K562 (cell line): Measurements from ENCODE around the gene DAB1. TPM values are rescaled to one million over a fixed set of nuclear protein-coding genes. Genes with fewer than 3 reads are reported as not detected.

Source experiments
- ATAC-seq: fragments of 200-7000 bp; cut with Tn5 transposase; 3 replicates; pipeline ENCODE4 v1.9.1; 2020; ENCODE audit warnings: moderate library complexity
- BruUV-seq: library from RNA; stranded (reverse); fragments of 400-500 nt; replicated peaks from 2 replicates; lab custom pipeline; 2021; lab: Mats Ljungman, UMichigan
- CTCF ChIA-PET: fragments of 300-600 bp; formaldehyde crosslinking; extraction: SDS; loops from one replicate; lab custom pipeline; 2021; ENCODE audit warnings: low intra/inter-chr PET ratio; lab: Yijun Ruan, JAX
- POLR2A ChIA-PET: fragments of 300-600, 350-650 bp; sonication (Branson Sonifier 250); formaldehyde crosslinking; extraction: SDS; loops from one replicate; lab custom pipeline; 2021; ENCODE audit warnings: antibody characterized with exemption, inconsistent platforms; lab: Yijun Ruan, JAX
- DNase-seq, 4 experiments: peaks; one replicate each; pipeline versions ENCODE4 v3.0.0 to v3.0.0-alpha.2; 2011 to 2018; ENCODE audit warnings: low spot score in 3 of 4, mixed read lengths in 3 of 4; ENCODE audit errors: extremely low read depth in 1 of 4
- FAIRE-seq: peaks from 2 replicates; lab custom pipeline; 2011; peaks lifted over from hg19 to GRCh38; lab: Jason Lieb, UNC
- H2AFZ ChIP-seq: 2 replicates; pipeline ENCODE4 v1.6.0; 2011; ENCODE audit warnings: low read depth, low read length, control low read depth, inconsistent platforms
- H3K27ac ChIP-seq: fragments of 200-600 bp; 3 replicates; pipeline ENCODE4 v1.8.0; 2011; ENCODE audit warnings: low read depth, mild to moderate bottlenecking, control low read depth, inconsistent platforms, low read length, moderate library complexity, mixed read lengths; ENCODE audit errors: extremely low read depth
- H3K27me3 ChIP-seq, 2 experiments: fragments of 300-600 bp in 1 of 2; 2 replicates in 1 of 2; 3 replicates in 1 of 2; pipeline versions ENCODE4 v1.6.0 to v1.8.0; 2011; ENCODE audit warnings: inconsistent platforms in 2 of 2, low read length in 2 of 2, mild to moderate bottlenecking in 1 of 2, mixed read lengths in 1 of 2, moderate library complexity in 1 of 2; ENCODE audit not compliant: control insufficient read depth in 2 of 2, insufficient read depth in 2 of 2
- H3K36me3 ChIP-seq: fragments of 300-600 bp; 3 replicates; pipeline ENCODE4 v1.8.0; 2011; ENCODE audit warnings: mild to moderate bottlenecking, low read length, inconsistent platforms; ENCODE audit not compliant: control insufficient read depth, insufficient read depth
- H3K4me1 ChIP-seq, 2 experiments: fragments of 200-600 bp in 1 of 2; replicated peaks in 1 of 2; 2 replicates in 1 of 2; 3 replicates in 1 of 2; pipeline versions ENCODE4 v1.5.1 to v1.8.0; 2011; ENCODE audit warnings: inconsistent platforms in 2 of 2, low read length in 2 of 2, mild to moderate bottlenecking in 1 of 2, mixed read lengths in 1 of 2, moderate library complexity in 1 of 2; ENCODE audit not compliant: control insufficient read depth in 2 of 2, insufficient read depth in 2 of 2
- H3K4me2 ChIP-seq: 2 replicates; pipeline ENCODE4 v1.6.1; 2011; ENCODE audit warnings: low read length, control low read depth, inconsistent platforms, mixed read lengths; ENCODE audit not compliant: insufficient read depth
- H3K4me3 ChIP-seq: fragments of 200-600 bp; sonication (generic), shearing (Covaris generic); 2 replicates; pipeline ENCODE4 v1.5.1; 2016; ENCODE audit warnings: control low read depth, inconsistent platforms
- H3K79me2 ChIP-seq: fragments of 200-600 bp; 3 replicates; pipeline ENCODE4 v1.8.0; 2011; ENCODE audit warnings: low read length, inconsistent platforms; ENCODE audit not compliant: control insufficient read depth, insufficient read depth
- H3K9ac ChIP-seq, 2 experiments: 2 replicates each; pipeline versions ENCODE4 v1.6.0 to v1.6.1; 2011; ENCODE audit warnings: low read depth in 2 of 2, low read length in 2 of 2, control low read depth in 1 of 2, inconsistent platforms in 1 of 2, mild to moderate bottlenecking in 1 of 2, mixed read lengths in 1 of 2; ENCODE audit not compliant: insufficient read depth in 1 of 2
- H3K9me1 ChIP-seq: one replicate; pipeline ENCODE4 v1.6.0; 2011; ENCODE audit warnings: inconsistent platforms, mild to moderate bottlenecking, low read length, moderate library complexity; ENCODE audit not compliant: control insufficient read depth, insufficient read depth
- H3K9me3 ChIP-seq: replicated peaks from 2 replicates; pipeline ENCODE4 v1.5.1; 2011; ENCODE audit warnings: low read depth, low read length, inconsistent platforms; ENCODE audit not compliant: control insufficient read depth, insufficient read depth
- H4K20me1 ChIP-seq: replicated peaks from 2 replicates; pipeline ENCODE4 v1.6.1; 2011; ENCODE audit warnings: low read length, inconsistent platforms, mixed read lengths; ENCODE audit not compliant: control insufficient read depth, insufficient read depth
- CHCHD3 ChIP-seq: fragments of 250-450 bp; sonication (Bioruptor Pico); IDR thresholded peaks from 2 replicates; pipeline ENCODE4 v2.1.2; 2022; ENCODE audit warnings: mild to moderate bottlenecking
- FOSL1 ChIP-seq: fragments of 200-800 bp; sonication (Bioruptor generic); conservative IDR thresholded peaks from 2 replicates; pipeline ENCODE4 v1.6.1; 2016; ENCODE audit warnings: missing genetic modification characterization, missing compliant biosample characterization
- FOXP1 ChIP-seq: sonication (generic); formaldehyde crosslinking; IDR thresholded peaks from 2 replicates; pipeline ENCODE4 v1.8.0; 2022; ENCODE audit warnings: mild to moderate bottlenecking, missing genetic modification reagents
- KLF10 ChIP-seq: fragments of 250-450 bp; sonication (Bioruptor Pico); IDR thresholded peaks from 2 replicates; pipeline ENCODE4 v1.6.1; 2021; ENCODE audit warnings: matching md5 sums
- MAFG ChIP-seq: fragments of 450-650 bp; conservative IDR thresholded peaks from 2 replicates; pipeline ENCODE4 v1.6.1; 2016; ENCODE audit warnings: missing genetic modification characterization, missing compliant biosample characterization
- RFX7 ChIP-seq: fragments of 250-450 bp; sonication (Bioruptor Pico); IDR thresholded peaks from 2 replicates; pipeline ENCODE4 v1.5.1; 2021; ENCODE audit warnings: mild to moderate bottlenecking
- SETDB1 ChIP-seq: IDR thresholded peaks from one replicate; pipeline ENCODE4 v1.6.1; 2012; ENCODE audit warnings: low read length, control low read depth, inconsistent platforms
- ZC3H4 ChIP-seq: sonication (generic); formaldehyde crosslinking; IDR thresholded peaks from 2 replicates; pipeline ENCODE4 v1.9.0; 2021; ENCODE audit warnings: missing genetic modification reagents, borderline replicate concordance
- ZNF232 ChIP-seq: sonication (generic); formaldehyde crosslinking; IDR thresholded peaks from 2 replicates; pipeline ENCODE4 v1.8.0; 2022; ENCODE audit warnings: mild to moderate bottlenecking, missing genetic modification reagents
- ZNF354B ChIP-seq: fragments of 250-450 bp; sonication (Bioruptor Pico); IDR thresholded peaks from 2 replicates; pipeline ENCODE4 v1.4.0; 2020
- WGBS: fragments of 100-300 bp; shearing (Covaris generic); methylation state at CpG from one replicate; pipeline ENCODE4 v1.1.6; 2016; ENCODE audit warnings: low coverage, mixed read lengths; ENCODE audit not compliant: insufficient coverage; ENCODE audit errors: missing lambda C conversion rate; 5-methylcytosine and 5-hydroxymethylcytosine counted together
- in situ Hi-C: fragments of 300-500 bp; cut with MboI; formaldehyde crosslinking; loops from 4 replicates; pipeline ENCODE4 v1.15.0; 2018; ENCODE audit warnings: inconsistent platforms, mixed read lengths
- intact Hi-C: fragments of 100-400 bp; cut with micrococcal nuclease; formaldehyde crosslinking; loops from 2 replicates; pipeline ENCODE4 v1.14.2; 2022
- polyA plus RNA-seq, 8 experiments: library from polyadenylated mRNA; depleted of rRNA in 4 of 8; stranded (reverse) in 5 of 8; unstranded in 3 of 8; fragments of >200 nt; fragmentation: Nextera tagmentation in 2 of 8; fragmentation: Illumina TruSeq in 1 of 8; extraction: Ambion mirVana in 2 of 8; extraction: Trizol in 1 of 8; gene quantifications; 2 replicates each; pipeline versions ENCODE4 v1.2.1 to v1.2.3, GENCODE V29; 2011 to 2014; ENCODE audit warnings: inconsistent platforms in 1 of 8, missing spikeins in 1 of 8
- total RNA-seq, 7 experiments: library from RNA; depleted of rRNA in 6 of 7; stranded (reverse); fragments of >200 nt in 6 of 7; fragmentation: Illumina TruSeq in 2 of 7; extraction: Trizol in 2 of 7; gene quantifications; 2 replicates each; pipeline versions ENCODE4 v1.2.1 to v1.2.3, GENCODE V29; 2011 to 2021; ENCODE audit warnings: low replicate concordance in 1 of 7
- TF ChIP-seq, protein P1 (sequence below): fragments of 450-650 bp; IDR thresholded peaks from 2 replicates; pipeline ENCODE4 v1.6.1; 2016; ENCODE audit warnings: antibody characterized with exemption
- TF ChIP-seq, protein P2 (sequence below): fragments of 450-650 bp; formaldehyde crosslinking; IDR thresholded peaks from 2 replicates; pipeline ENCODE4 v1.4.0; 2020; ENCODE audit warnings: mild to moderate bottlenecking, moderate library complexity
- TF ChIP-seq, protein P3 (sequence below): IDR thresholded peaks from 3 replicates; pipeline ENCODE4 v1.6.1; 2011; ENCODE audit warnings: borderline replicate concordance, mild to moderate bottlenecking; ENCODE audit not compliant: insufficient read length, insufficient read depth
- TF ChIP-seq, protein P4 (sequence below): fragments of 250-450 bp; sonication (Bioruptor Pico); IDR thresholded peaks from 2 replicates; pipeline ENCODE4 v1.8.0; 2021; ENCODE audit warnings: borderline replicate concordance, mild to moderate bottlenecking, moderate library complexity; ENCODE audit not compliant: poor library complexity, severe bottlenecking
- TF ChIP-seq, protein P5 (sequence below): fragments of 450-650 bp; IDR thresholded peaks from 2 replicates; pipeline ENCODE4 v1.6.1; 2016; ENCODE audit warnings: missing biosample characterization, missing genetic modification characterization

Gene DAB1
- total and polyA plus RNA-seq, 9 of the 15 experiments (the other 6 are each of a cell fraction or from before 2014, with no cell fraction given): not detected

DNA sequence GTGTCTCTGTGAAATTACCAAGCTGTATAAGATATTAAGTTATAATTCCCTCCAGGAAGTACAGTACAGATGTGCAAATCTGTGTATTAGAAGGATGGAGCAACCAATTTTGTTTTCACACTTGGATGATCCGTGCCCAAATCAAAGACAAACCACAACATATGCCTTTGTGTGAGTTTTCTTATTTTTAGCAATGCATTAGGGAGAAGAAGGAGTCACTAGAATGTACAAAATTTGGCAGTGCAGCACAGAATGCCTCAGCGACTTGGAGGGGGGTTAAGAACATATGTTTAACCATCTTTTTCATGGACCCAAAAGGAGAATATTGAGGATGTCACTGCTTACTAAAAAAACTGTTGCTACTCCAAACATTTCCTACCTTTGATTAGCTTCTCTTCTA is 45.3 kb downstream of the DAB1 start (continued):
- TF ChIP-seq, protein P1, sequence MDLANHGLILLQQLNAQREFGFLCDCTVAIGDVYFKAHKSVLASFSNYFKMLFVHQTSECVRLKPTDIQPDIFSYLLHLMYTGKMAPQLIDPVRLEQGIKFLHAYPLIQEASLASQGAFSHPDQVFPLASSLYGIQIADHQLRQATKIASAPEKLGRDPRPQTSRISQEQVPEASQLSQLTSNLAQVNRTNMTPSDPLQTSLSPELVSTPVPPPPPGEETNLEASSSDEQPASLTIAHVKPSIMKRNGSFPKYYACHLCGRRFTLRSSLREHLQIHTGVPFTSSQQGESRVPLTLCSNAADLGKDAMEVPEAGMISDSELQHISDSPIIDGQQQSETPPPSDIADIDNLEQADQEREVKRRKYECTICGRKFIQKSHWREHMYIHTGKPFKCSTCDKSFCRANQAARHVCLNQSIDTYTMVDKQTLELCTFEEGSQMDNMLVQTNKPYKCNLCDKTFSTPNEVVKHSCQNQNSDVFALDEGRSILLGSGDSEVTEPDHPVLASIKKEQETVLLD: no peak
- no peak for TF ChIP-seq KLF10 (CRISPR knock-in tag)
- TF ChIP-seq FOSL1 (tag): no peak
- TF ChIP-seq ZNF232 (CRISPR knock-in tag): no peak
- TF ChIP-seq, all 486 proteins: peak for 0

DNA sequence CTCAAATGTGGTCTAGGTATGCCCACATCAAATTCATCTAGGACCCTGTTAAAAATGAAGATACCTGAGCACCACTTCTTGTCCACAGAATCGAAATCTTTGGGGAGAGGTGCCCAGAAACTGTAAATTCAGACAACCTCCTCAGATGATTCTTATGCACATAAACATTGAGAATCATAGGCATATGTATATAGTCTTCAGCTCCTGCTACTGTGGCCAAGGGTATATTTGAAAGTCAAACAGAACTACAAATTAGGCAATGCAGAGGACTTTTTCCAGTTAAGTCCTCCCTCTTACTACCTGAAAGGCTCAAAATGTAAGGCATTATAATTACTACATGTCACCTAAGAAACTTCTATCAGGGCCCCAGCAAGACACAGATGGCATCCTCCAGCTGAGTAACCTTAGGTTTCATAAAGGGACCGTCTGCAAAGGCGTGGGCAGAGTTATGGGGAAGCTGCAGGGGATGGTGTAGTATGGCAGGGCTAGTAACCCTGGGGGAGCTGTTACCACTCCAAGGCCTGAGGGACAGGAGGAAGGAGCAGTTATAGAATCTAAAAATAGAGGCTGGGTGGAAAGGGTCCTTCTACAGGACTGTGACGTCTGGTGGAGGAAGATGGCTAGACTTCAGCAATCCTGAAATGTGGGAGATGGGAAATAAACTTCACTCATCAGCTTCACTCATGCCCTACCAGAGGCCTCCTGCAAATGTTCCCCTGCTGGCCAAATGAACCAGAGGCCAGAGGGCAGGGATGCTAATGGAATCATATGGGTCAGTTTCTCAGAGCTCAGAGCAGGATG is 46.3 kb downstream of the DAB1 start:
- Histone ChIP-seq H3K27me3 (no peaks in the 10 kb centered on the region; a peak in 1 of 5 replicates), H4K20me1 (no peaks in the 10 kb centered on the region), H3K4me2 (no peak overlapping the region), H2AFZ (no peak overlapping the region), H3K36me3 (no peaks in the 10 kb centered on the region), H3K79me2 (no peaks in the 10 kb centered on the region), H3K4me3 (no peak overlapping the region), H3K9me3 (no peaks in the 10 kb centered on the region), H3K4me1 (no peaks in the 10 kb centered on the region), H3K9me1 (no peaks in the 10 kb centered on the region), H3K27ac (no peak overlapping the region), H3K9ac (no peak overlapping the region)
- WGBS: 2% methylated on average over 4 of the region's 4 CpGs
- ATAC-seq: peak; percentile 25; the same call in 1 of the 3 replicates
- in situ Hi-C loops: no loop called here
- intact Hi-C loops: no loop called here
- no peak for FAIRE-seq
- BruUV-seq: no TSS peak
- DNase-seq: no peak
- ChIA-PET POLR2A (interaction anchor here (0.7 kb wide), 1 partner anchor 529 kb away, joined by 3 read pairs; no protein-coding TSS in a partner anchor), CTCF (no interaction called here)
- TF ChIP-seq MAFG (tag) (no peak), CHCHD3 (no peak), ZC3H4 (CRISPR knock-in tag) (no peak), FOXP1 (CRISPR knock-in tag) (no peak), ZNF354B (no peak), RFX7 (CRISPR knock-in tag) (no peak), SETDB1 (no peak)
- TF ChIP-seq, protein P2, sequence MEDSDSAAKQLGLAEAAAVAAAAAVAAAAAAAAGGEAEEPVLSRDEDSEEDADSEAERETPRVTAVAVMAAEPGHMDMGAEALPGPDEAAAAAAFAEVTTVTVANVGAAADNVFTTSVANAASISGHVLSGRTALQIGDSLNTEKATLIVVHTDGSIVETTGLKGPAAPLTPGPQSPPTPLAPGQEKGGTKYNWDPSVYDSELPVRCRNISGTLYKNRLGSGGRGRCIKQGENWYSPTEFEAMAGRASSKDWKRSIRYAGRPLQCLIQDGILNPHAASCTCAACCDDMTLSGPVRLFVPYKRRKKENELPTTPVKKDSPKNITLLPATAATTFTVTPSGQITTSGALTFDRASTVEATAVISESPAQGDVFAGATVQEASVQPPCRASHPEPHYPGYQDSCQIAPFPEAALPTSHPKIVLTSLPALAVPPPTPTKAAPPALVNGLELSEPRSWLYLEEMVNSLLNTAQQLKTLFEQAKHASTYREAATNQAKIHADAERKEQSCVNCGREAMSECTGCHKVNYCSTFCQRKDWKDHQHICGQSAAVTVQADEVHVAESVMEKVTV (CRISPR knock-in tag): no peak
- TF ChIP-seq, protein P3, sequence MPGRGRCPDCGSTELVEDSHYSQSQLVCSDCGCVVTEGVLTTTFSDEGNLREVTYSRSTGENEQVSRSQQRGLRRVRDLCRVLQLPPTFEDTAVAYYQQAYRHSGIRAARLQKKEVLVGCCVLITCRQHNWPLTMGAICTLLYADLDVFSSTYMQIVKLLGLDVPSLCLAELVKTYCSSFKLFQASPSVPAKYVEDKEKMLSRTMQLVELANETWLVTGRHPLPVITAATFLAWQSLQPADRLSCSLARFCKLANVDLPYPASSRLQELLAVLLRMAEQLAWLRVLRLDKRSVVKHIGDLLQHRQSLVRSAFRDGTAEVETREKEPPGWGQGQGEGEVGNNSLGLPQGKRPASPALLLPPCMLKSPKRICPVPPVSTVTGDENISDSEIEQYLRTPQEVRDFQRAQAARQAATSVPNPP: no peak
- TF ChIP-seq, protein P4, sequence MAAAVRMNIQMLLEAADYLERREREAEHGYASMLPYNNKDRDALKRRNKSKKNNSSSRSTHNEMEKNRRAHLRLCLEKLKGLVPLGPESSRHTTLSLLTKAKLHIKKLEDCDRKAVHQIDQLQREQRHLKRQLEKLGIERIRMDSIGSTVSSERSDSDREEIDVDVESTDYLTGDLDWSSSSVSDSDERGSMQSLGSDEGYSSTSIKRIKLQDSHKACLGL (CRISPR knock-in tag): no peak
- TF ChIP-seq, protein P5, sequence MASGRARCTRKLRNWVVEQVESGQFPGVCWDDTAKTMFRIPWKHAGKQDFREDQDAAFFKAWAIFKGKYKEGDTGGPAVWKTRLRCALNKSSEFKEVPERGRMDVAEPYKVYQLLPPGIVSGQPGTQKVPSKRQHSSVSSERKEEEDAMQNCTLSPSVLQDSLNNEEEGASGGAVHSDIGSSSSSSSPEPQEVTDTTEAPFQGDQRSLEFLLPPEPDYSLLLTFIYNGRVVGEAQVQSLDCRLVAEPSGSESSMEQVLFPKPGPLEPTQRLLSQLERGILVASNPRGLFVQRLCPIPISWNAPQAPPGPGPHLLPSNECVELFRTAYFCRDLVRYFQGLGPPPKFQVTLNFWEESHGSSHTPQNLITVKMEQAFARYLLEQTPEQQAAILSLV: no peak
